ENCODE measurements around the gene NTM.

DNA sequence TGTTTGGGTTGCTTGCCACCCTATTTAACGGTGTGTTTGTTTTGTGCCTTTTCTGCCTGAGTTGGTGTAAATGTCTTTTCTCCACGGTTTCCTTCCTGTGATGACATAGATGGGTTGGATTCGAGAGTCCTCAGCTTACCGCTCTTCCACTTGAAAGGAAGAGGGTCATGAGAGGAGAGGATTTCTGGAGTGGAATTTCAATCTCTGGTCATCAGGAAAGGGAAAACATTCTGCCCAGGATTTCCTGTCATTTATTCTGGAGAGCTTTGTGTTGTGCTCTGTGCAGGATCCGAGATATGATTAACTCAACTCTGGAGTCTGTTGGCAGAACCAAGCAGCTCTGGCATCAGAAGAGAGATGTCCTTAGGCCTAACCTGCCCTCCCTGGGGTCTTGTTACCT lies 605.2 kb downstream of the NTM start:
- TF ChIP-seq, protein P1, sequence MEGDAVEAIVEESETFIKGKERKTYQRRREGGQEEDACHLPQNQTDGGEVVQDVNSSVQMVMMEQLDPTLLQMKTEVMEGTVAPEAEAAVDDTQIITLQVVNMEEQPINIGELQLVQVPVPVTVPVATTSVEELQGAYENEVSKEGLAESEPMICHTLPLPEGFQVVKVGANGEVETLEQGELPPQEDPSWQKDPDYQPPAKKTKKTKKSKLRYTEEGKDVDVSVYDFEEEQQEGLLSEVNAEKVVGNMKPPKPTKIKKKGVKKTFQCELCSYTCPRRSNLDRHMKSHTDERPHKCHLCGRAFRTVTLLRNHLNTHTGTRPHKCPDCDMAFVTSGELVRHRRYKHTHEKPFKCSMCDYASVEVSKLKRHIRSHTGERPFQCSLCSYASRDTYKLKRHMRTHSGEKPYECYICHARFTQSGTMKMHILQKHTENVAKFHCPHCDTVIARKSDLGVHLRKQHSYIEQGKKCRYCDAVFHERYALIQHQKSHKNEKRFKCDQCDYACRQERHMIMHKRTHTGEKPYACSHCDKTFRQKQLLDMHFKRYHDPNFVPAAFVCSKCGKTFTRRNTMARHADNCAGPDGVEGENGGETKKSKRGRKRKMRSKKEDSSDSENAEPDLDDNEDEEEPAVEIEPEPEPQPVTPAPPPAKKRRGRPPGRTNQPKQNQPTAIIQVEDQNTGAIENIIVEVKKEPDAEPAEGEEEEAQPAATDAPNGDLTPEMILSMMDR (IDR thresholded peaks at IDR 0.05), result no peak
- TF ChIP-seq POLR2AphosphoS5 (IDR thresholded peaks at IDR 0.05) (no peak), POLR2A (IDR thresholded peaks at IDR 0.05) (no peak)

Data from breast epithelium (tissue), 3 donors.